SK-N-MC (cell line): ENCODE measurements around the gene RASIP1.

Source experiments
- EZH2 ChIP-seq: fragments of 200-600 bp; sonication (generic); IDR thresholded peaks from one replicate; pipeline ENCODE4 v1.6.1; 2017; ENCODE audit warnings: antibody characterized with exemption
- POLR2AphosphoS5 ChIP-seq: IDR thresholded peaks from 2 replicates; pipeline ENCODE4 v1.6.1; 2012; ENCODE audit warnings: mild to moderate bottlenecking, low read depth, low read length, borderline replicate concordance

- no peak for TF ChIP-seq EZH2
- TF ChIP-seq POLR2AphosphoS5, result no peak
Measured at GRCh38 chr19:48756212-48756611, 15.8 kb upstream of the RASIP1 start.
